MM.1S (cell line): ENCODE results near the gene RPS6KC1.

Experiments used
- DNase-seq: peaks from one replicate; pipeline ENCODE4 v3.0.0-alpha.2; 2015
- H2AFZ ChIP-seq: fragments of 300-600 bp; sonication (generic); 2 replicates; pipeline ENCODE4 v1.6.0; 2016; ENCODE audit warnings: antibody characterized with exemption, low read length
- H3F3A ChIP-seq: fragments of 300-600 bp; sonication (generic); 2 replicates; pipeline ENCODE4 v1.6.1; 2016; ENCODE audit warnings: mild to moderate bottlenecking, antibody characterized with exemption, low read length, moderate library complexity, mixed read lengths; ENCODE audit not compliant: insufficient read depth
- H3K27ac ChIP-seq: fragments of 300-600 bp; sonication (generic); 2 replicates; pipeline ENCODE4 v1.5.1; 2016; ENCODE audit warnings: mild to moderate bottlenecking, low read length
- H3K27me3 ChIP-seq: fragments of 300-600 bp; sonication (generic); replicated peaks from 2 replicates; pipeline ENCODE4 v1.6.0; 2016; ENCODE audit warnings: low read length; ENCODE audit not compliant: insufficient read depth
- H3K36me3 ChIP-seq: fragments of 300-600 bp; sonication (generic); replicated peaks from 2 replicates; pipeline ENCODE4 v1.6.1; 2016; ENCODE audit warnings: mild to moderate bottlenecking, low read length, mixed read lengths; ENCODE audit not compliant: insufficient read depth
- H3K4me1 ChIP-seq: fragments of 300-600 bp; sonication (generic); 2 replicates; pipeline ENCODE4 v1.6.1; 2016; ENCODE audit warnings: low read length, mixed read lengths
- H3K4me2 ChIP-seq: fragments of 300-600 bp; sonication (generic); 2 replicates; pipeline ENCODE4 v1.6.0; 2016; ENCODE audit warnings: low read depth, low read length
- H3K4me3 ChIP-seq: fragments of 300-600 bp; sonication (generic); 2 replicates; pipeline ENCODE4 v1.5.1; 2016; ENCODE audit warnings: low read length, mixed read lengths
- H3K79me2 ChIP-seq: fragments of 300-600 bp; sonication (generic); 2 replicates; pipeline ENCODE4 v1.6.1; 2016; ENCODE audit warnings: mixed run types, low read length, mixed read lengths
- H3K9ac ChIP-seq: fragments of 300-600 bp; sonication (generic); 2 replicates; pipeline ENCODE4 v1.6.1; 2016; ENCODE audit warnings: low read length, mixed read lengths
- H3K9me2 ChIP-seq: fragments of 300-600 bp; sonication (generic); replicated peaks from 2 replicates; pipeline ENCODE4 v1.6.1; 2016; ENCODE audit warnings: mild to moderate bottlenecking, low read length, mixed read lengths; ENCODE audit not compliant: insufficient read depth
- H3K9me3 ChIP-seq: fragments of 300-600 bp; sonication (generic); replicated peaks from 2 replicates; pipeline ENCODE4 v1.6.1; 2016; ENCODE audit warnings: mild to moderate bottlenecking, low read length, mixed read lengths; ENCODE audit not compliant: insufficient read depth
- H4K20me1 ChIP-seq: fragments of 300-600 bp; sonication (generic); 2 replicates; pipeline ENCODE4 v1.6.1; 2016; ENCODE audit warnings: mild to moderate bottlenecking, low read length, moderate library complexity, mixed read lengths; ENCODE audit not compliant: insufficient read depth
- EZH2 ChIP-seq: fragments of 300-600 bp; sonication (generic); optimal IDR thresholded peaks from 2 replicates; pipeline ENCODE3; 2017; ENCODE audit warnings: low read depth, mild to moderate bottlenecking, antibody characterized with exemption, low read length, mixed read lengths
- EZH2phosphoT487 ChIP-seq: fragments of 300-600 bp; sonication (generic); IDR thresholded peaks from 2 replicates; pipeline ENCODE4 v1.6.1; 2018; ENCODE audit warnings: antibody characterized with exemption, low read length
- TF ChIP-seq, protein P1 (sequence below): fragments of 300-600 bp; sonication (generic); IDR thresholded peaks from 2 replicates; pipeline ENCODE4 v1.5.1; 2016; ENCODE audit warnings: antibody characterized with exemption, low read length, mixed read lengths

Gene RPS6KC1

DNA sequence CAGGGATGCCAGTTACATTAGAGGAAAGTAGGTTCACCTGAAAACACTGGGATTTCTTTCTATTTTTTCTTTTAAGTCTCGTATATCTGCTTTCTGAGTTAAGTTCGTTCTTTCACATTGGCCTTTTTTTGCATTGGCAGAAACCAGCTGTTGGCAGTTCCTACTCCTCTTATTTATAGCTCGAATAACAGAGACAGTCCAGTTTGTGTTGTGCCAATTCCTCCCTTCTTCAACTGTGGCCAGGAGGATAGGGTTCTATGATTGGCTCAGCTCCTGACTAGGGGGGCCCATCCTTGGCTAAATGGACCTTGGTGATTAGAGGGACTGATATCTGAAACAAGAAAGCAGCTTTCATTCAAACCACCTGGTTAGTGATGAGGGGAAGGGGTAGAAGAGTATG is 115.8 kb downstream of the RPS6KC1 start:
- Histone ChIP-seq H3K36me3 (no peaks in the 10 kb centered on the region), H3K79me2 (no peaks in the 10 kb centered on the region), H3K27me3 (no peaks in the 10 kb centered on the region), H3F3A (no peaks in the 10 kb centered on the region), H3K4me2 (no peak overlapping the region), H3K4me1 (peaks cover 3% of the 10 kb centered on the region; the same call in 1 of the 2 replicates), H2AFZ (no peak overlapping the region), H3K9ac (no peak overlapping the region), H3K4me3 (no peak overlapping the region), H3K9me3 (no peaks in the 10 kb centered on the region), H4K20me1 (no peaks in the 10 kb centered on the region), H3K9me2 (no peaks in the 10 kb centered on the region), H3K27ac (no peak overlapping the region)
- TF ChIP-seq EZH2 (no peak), EZH2phosphoT487 (no peak)
- TF ChIP-seq, protein P1, sequence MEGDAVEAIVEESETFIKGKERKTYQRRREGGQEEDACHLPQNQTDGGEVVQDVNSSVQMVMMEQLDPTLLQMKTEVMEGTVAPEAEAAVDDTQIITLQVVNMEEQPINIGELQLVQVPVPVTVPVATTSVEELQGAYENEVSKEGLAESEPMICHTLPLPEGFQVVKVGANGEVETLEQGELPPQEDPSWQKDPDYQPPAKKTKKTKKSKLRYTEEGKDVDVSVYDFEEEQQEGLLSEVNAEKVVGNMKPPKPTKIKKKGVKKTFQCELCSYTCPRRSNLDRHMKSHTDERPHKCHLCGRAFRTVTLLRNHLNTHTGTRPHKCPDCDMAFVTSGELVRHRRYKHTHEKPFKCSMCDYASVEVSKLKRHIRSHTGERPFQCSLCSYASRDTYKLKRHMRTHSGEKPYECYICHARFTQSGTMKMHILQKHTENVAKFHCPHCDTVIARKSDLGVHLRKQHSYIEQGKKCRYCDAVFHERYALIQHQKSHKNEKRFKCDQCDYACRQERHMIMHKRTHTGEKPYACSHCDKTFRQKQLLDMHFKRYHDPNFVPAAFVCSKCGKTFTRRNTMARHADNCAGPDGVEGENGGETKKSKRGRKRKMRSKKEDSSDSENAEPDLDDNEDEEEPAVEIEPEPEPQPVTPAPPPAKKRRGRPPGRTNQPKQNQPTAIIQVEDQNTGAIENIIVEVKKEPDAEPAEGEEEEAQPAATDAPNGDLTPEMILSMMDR, result no peak
- DNase-seq, result no peak

DNA sequence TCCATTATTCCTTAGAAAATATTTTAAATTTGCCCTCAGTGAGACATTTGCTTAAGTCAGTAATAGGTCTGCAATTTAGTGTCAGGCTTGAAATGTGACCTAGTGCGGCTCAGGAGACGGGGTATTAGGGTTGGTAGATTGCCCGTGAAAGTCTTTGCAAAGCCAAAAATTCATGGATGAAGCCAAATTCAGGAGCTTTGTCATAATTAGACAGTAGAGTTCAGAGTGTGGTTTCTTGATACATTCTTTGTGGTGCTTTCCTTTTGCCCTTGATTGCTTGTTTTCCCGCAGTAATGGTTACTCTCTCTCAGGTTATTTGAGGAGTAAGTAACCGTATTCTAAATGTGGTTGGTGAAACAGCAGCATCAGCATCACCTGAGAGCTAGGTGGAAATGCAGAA is 120.7 kb downstream of the RPS6KC1 start:
- Histone ChIP-seq H3K4me3 (no peak overlapping the region), H2AFZ (no peak overlapping the region), H3K27ac (no peak overlapping the region), H3K4me1 (peaks cover 5% of the 10 kb centered on the region; the same call in 1 of the 2 replicates), H3K36me3 (no peaks in the 10 kb centered on the region), H3K9me2 (no peaks in the 10 kb centered on the region), H3K4me2 (no peak overlapping the region), H4K20me1 (no peaks in the 10 kb centered on the region), H3K79me2 (no peaks in the 10 kb centered on the region), H3K9me3 (no peaks in the 10 kb centered on the region), H3K27me3 (no peaks in the 10 kb centered on the region), H3K9ac (no peak overlapping the region), H3F3A (no peaks in the 10 kb centered on the region)
- peak; percentile 15 for DNase-seq
- TF ChIP-seq, protein P1, result no peak
- TF ChIP-seq EZH2phosphoT487 (no peak), EZH2 (no peak)

DNA sequence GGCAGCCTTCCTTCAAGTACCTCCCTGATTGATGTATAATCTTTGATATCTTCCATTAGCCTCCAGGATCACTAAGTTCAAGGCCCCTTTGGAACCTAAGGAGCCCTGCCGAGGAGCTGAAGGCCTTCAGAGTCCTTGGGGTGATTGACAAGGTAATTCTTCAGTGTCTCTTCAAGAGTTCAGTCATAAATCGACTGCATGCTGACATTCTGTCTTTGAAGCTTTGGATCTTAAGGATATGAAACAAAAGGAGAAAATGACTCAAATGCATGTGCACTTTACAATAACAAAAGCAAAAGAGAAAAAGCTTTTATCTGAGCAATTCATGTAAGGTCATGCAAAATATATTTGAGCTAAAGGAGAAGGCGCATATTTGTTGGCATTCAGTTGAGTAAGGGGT is 125.3 kb downstream of the RPS6KC1 start:
- Histone ChIP-seq H3K4me3 (no peak overlapping the region), H3K27ac (no peak overlapping the region), H2AFZ (no peak overlapping the region), H3K36me3 (no peaks in the 10 kb centered on the region), H3F3A (no peaks in the 10 kb centered on the region), H3K9ac (no peak overlapping the region), H3K9me3 (no peaks in the 10 kb centered on the region), H4K20me1 (no peaks in the 10 kb centered on the region), H3K27me3 (no peaks in the 10 kb centered on the region), H3K79me2 (no peaks in the 10 kb centered on the region), H3K9me2 (no peaks in the 10 kb centered on the region), H3K4me1 (peaks cover 5% of the 10 kb centered on the region; the same call in 1 of the 2 replicates), H3K4me2 (no peak overlapping the region)
- TF ChIP-seq, protein P1, result no peak
- no peak for TF ChIP-seq EZH2phosphoT487
- TF ChIP-seq EZH2, result no peak
- no peak for DNase-seq
